Measurements from ENCODE around the gene MACROD2. TPM values are rescaled to one million over a fixed set of nuclear protein-coding genes. Genes with fewer than 3 reads are reported as not detected.
A peak's percentile ranks its signal among the peaks of the same experiment; 100 is the strongest.

MACROD2 gene
- total RNA-seq, 1 donor from 2014 or later: 6.7 TPM

DNA sequence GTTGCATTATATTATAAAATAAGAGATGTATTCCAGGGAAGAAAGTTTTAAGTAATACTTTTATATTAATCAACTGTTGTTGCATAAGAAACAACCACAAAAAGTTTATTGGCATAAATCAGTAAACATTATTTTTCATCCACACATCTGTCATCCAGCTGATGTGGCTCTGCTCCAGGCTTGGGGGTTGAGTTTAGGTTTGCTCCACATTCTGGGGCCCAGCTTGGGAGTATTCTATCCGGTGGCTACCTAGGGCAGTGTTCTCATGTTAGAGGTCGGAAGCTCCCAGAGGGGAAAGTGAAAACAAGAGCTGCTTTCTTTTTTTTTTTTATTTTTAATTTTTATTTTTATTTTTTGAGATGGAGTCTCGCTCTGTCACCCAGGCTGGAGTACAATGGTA, 1070.5 kb downstream of the MACROD2 start:
- Mint-ChIP-seq H3K4me3 (no peak overlapping the region), H3K27me3 (no peaks in the 10 kb centered on the region), H3K9me3 (peaks cover 15% of the 10 kb centered on the region), H3K27ac (no peak overlapping the region), H3K4me1 (ENCODE audit: unreplicated experiment) (peaks cover 50% of the 10 kb centered on the region), H3K36me3 (peaks cover 11% of the 10 kb centered on the region)
- TF ChIP-seq, protein P1, sequence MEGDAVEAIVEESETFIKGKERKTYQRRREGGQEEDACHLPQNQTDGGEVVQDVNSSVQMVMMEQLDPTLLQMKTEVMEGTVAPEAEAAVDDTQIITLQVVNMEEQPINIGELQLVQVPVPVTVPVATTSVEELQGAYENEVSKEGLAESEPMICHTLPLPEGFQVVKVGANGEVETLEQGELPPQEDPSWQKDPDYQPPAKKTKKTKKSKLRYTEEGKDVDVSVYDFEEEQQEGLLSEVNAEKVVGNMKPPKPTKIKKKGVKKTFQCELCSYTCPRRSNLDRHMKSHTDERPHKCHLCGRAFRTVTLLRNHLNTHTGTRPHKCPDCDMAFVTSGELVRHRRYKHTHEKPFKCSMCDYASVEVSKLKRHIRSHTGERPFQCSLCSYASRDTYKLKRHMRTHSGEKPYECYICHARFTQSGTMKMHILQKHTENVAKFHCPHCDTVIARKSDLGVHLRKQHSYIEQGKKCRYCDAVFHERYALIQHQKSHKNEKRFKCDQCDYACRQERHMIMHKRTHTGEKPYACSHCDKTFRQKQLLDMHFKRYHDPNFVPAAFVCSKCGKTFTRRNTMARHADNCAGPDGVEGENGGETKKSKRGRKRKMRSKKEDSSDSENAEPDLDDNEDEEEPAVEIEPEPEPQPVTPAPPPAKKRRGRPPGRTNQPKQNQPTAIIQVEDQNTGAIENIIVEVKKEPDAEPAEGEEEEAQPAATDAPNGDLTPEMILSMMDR (conservative IDR thresholded peaks at IDR 0.05): no peak
- no peak for DNase-seq (ENCODE audit: extremely low spot score, unreplicated experiment)

DNA sequence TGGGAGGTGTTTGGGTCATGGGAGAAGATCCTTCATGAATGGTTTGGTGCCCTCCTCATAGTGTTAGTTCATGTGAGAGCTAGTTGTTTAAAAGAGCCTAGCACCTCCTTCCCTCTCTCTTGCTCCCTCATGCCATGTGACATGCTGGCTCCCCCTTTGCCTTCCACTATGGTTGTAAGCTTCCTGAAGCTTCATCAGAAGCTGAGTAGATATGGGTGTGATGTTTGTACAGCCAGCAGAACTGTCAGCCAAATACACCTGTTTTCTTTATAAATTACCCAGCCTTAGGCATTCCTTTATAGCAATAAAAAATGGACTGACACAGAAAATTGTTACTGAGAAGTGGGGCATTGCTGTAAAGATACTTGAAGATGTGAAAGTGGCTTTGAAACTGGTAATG, 1073.2 kb downstream of the MACROD2 start:
- H3K4me3 Mint-ChIP-seq: peak overlapping the region; percentile 24
- no peak for DNase-seq (ENCODE audit: extremely low spot score, unreplicated experiment)
- H3K9me3 Mint-ChIP-seq: peaks cover 15% of the 10 kb centered on the region
- peak overlapping the region; percentile 4 for H3K27ac Mint-ChIP-seq
- peaks cover 11% of the 10 kb centered on the region for H3K36me3 Mint-ChIP-seq
- peaks cover 35% of the 10 kb centered on the region for H3K4me1 Mint-ChIP-seq (ENCODE audit: unreplicated experiment)
- TF ChIP-seq, protein P1 (conservative IDR thresholded peaks at IDR 0.05): no peak
- H3K27me3 Mint-ChIP-seq: no peaks in the 10 kb centered on the region

DNA sequence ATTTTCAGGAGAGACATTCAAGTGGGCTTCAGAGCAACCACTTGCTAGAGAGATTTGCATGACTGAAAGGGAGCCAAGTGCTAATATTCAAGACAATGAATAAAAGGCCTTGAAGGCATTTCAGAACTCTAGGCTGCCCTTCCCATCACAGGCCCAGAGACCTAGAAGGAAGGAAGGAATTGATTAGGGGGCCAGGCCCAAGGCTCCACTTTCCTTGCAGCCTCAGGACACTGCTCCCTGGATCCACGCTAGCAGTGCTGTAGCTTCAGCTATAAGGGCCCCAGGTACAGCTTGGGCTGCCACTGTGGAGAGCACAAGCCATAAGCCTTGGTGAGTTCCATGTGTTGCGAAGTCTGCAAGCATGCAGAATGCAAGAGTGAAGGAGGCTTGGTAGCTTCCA, 1074.0 kb downstream of the MACROD2 start:
- Mint-ChIP-seq H3K4me1 (ENCODE audit: unreplicated experiment) (peaks cover 26% of the 10 kb centered on the region), H3K36me3 (peaks cover 11% of the 10 kb centered on the region), H3K4me3 (no peak overlapping the region), H3K27me3 (no peaks in the 10 kb centered on the region), H3K9me3 (peaks cover 15% of the 10 kb centered on the region), H3K27ac (no peak overlapping the region)
- TF ChIP-seq, protein P1 (conservative IDR thresholded peaks at IDR 0.05): no peak
- DNase-seq (ENCODE audit: extremely low spot score, unreplicated experiment): no peak

DNA sequence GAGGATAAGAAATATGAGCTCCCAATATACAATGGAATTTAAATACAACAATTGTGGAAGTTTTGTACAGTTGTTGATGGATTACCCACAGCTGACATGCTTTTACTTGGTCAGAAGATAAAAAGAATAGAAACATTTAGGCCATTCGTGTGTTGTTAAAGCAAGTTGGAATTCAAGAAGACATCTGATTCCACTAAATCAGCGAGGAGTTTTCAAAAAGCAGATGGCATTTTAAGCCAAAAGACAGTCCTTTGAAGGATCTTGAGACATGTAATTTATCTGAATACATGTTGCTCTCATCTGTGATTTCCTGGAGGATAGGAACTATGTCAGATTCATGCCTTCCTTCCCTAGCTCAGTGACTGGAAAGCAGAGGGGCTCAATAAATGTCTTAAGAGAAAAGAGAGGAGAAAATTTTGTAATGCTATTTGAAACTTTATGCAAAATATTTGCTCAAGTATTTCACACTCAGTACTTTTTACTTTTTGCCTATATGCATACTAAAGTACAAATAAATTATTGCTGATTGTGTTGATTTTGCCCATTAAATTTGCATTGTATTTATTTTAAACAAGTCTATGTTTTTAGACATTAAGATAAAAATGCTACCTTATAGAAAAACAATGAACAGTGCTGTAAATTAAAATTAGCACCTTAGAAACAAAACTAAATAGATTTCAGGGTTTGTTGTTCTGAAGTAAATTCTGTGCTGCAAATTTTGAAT, 1075.9 kb downstream of the MACROD2 start:
- TF ChIP-seq, protein P1 (conservative IDR thresholded peaks at IDR 0.05): no peak
- Mint-ChIP-seq H3K27me3 (no peaks in the 10 kb centered on the region), H3K4me1 (ENCODE audit: unreplicated experiment) (peaks cover 19% of the 10 kb centered on the region), H3K9me3 (peaks cover 15% of the 10 kb centered on the region), H3K36me3 (peaks cover 11% of the 10 kb centered on the region), H3K27ac (no peak overlapping the region), H3K4me3 (no peak overlapping the region)
- DNase-seq (ENCODE audit: extremely low spot score, unreplicated experiment): no peak

DNA sequence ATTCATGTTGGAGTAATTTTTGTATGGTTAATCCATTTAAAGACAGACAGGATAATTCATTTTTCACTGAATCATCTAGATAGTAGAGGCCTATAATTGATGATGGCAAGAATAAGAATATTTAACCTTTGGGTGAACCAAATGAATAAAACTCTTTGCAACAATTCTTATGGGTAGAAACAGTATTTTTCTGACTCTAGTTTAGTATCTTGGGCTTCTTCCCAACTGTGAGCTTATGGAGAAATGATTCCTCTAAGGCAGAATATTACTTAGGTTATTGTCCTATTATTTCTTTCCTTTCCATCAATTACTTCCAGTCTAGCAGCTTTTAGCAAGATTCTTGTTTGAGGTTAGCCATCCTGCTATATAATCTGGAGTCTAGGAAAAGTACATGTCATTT, 1077.0 kb downstream of the MACROD2 start:
- no peak for DNase-seq (ENCODE audit: extremely low spot score, unreplicated experiment)
- H3K4me1 Mint-ChIP-seq (ENCODE audit: unreplicated experiment): peaks cover 27% of the 10 kb centered on the region
- TF ChIP-seq, protein P1 (conservative IDR thresholded peaks at IDR 0.05): no peak
- no peaks in the 10 kb centered on the region for H3K27me3 Mint-ChIP-seq
- peaks cover 15% of the 10 kb centered on the region for H3K9me3 Mint-ChIP-seq
- H3K36me3 Mint-ChIP-seq: peaks cover 11% of the 10 kb centered on the region
- H3K27ac Mint-ChIP-seq: no peak overlapping the region
- H3K4me3 Mint-ChIP-seq: no peak overlapping the region
